ENCODE results near the gene GPR150.
"Not testable (repeated sequence)": the region's sequence is repeated elsewhere in the genome, so short reads cannot be mapped to it uniquely, and the experiment has no call there.

GPR150 gene

GRCh38 chr5:95626701-95627100 is 6.8 kb downstream of the GPR150 start:
- Histone ChIP-seq H3K27ac (ENCODE audit: low read length) (no peak overlapping the region), H3K9ac (ENCODE audit: low read length) (no peak overlapping the region), H3K4me1 (ENCODE audit: control insufficient read depth, low read depth, low read length) (peaks cover under 1% of the 10 kb centered on the region), H3K4me3 (ENCODE audit: low read length) (no peak overlapping the region), H3K36me3 (ENCODE audit: control insufficient read depth, low read depth, low read length) (no peaks in the 10 kb centered on the region), H3K9me3 (ENCODE audit: control insufficient read depth, low read depth, low read length) (peaks cover 13% of the 10 kb centered on the region), H3K27me3 (ENCODE audit: control insufficient read depth, insufficient read depth, low read length) (peaks cover 19% of the 10 kb centered on the region)

- H3K9me3 ChIP-seq (ENCODE audit: control insufficient read depth, low read depth, low read length): peaks cover 13% of the 10 kb centered on the region
- H3K4me3 ChIP-seq (ENCODE audit: low read length): no peak overlapping the region
- no peaks in the 10 kb centered on the region for H3K36me3 ChIP-seq (ENCODE audit: control insufficient read depth, low read depth, low read length)
- H3K27me3 ChIP-seq (ENCODE audit: control insufficient read depth, insufficient read depth, low read length): peaks cover 4% of the 10 kb centered on the region
- no peak overlapping the region for H3K27ac ChIP-seq (ENCODE audit: low read length)
- no peaks in the 10 kb centered on the region for H3K4me1 ChIP-seq (ENCODE audit: control insufficient read depth, low read depth, low read length)
- H3K9ac ChIP-seq (ENCODE audit: low read length): no peak overlapping the region
Measured at GRCh38 chr5:95627971-95628810, 8.3 kb downstream of the GPR150 start.

GRCh38 chr5:95628933-95629332 is 9.0 kb downstream of the GPR150 start:
- Histone ChIP-seq H3K4me3 (ENCODE audit: low read length) (no peak overlapping the region), H3K27ac (ENCODE audit: low read length) (no peak overlapping the region)

GRCh38 chr5:95630394-95630917 is 10.6 kb downstream of the GPR150 start:
- Histone ChIP-seq H3K27me3 (ENCODE audit: control insufficient read depth, insufficient read depth, low read length) (no peaks in the 10 kb centered on the region), H3K4me1 (ENCODE audit: control insufficient read depth, low read depth, low read length) (no peaks in the 10 kb centered on the region), H3K27ac (ENCODE audit: low read length) (no peak overlapping the region), H3K9me3 (ENCODE audit: control insufficient read depth, low read depth, low read length) (peaks cover 13% of the 10 kb centered on the region), H3K4me3 (ENCODE audit: low read length) (no peak overlapping the region), H3K36me3 (ENCODE audit: control insufficient read depth, low read depth, low read length) (no peaks in the 10 kb centered on the region), H3K9ac (ENCODE audit: low read length) (no peak overlapping the region)

More at GRCh38 chr5:95628933-95629332, 9.0 kb downstream of the GPR150 start:
- Histone ChIP-seq H3K4me1 (ENCODE audit: control insufficient read depth, low read depth, low read length) (no peaks in the 10 kb centered on the region), H3K9me3 (ENCODE audit: control insufficient read depth, low read depth, low read length) (peaks cover 13% of the 10 kb centered on the region), H3K36me3 (ENCODE audit: control insufficient read depth, low read depth, low read length) (no peaks in the 10 kb centered on the region), H3K9ac (ENCODE audit: low read length) (no peak overlapping the region), H3K27me3 (ENCODE audit: control insufficient read depth, insufficient read depth, low read length) (no peaks in the 10 kb centered on the region)

GRCh38 chr5:95631255-95631958 is 11.5 kb downstream of the GPR150 start:
- no peak overlapping the region for H3K9ac ChIP-seq (ENCODE audit: low read length)
- H3K9me3 ChIP-seq (ENCODE audit: control insufficient read depth, low read depth, low read length): peaks cover 13% of the 10 kb centered on the region
- no peaks in the 10 kb centered on the region for H3K4me1 ChIP-seq (ENCODE audit: control insufficient read depth, low read depth, low read length)
- no peaks in the 10 kb centered on the region for H3K36me3 ChIP-seq (ENCODE audit: control insufficient read depth, low read depth, low read length)
- H3K27me3 ChIP-seq (ENCODE audit: control insufficient read depth, insufficient read depth, low read length): no peaks in the 10 kb centered on the region
- H3K4me3 ChIP-seq (ENCODE audit: low read length): no peak overlapping the region
- no peak overlapping the region for H3K27ac ChIP-seq (ENCODE audit: low read length)

GRCh38 chr5:95631991-95632675 is 12.2 kb downstream of the GPR150 start:
- Histone ChIP-seq H3K27me3 (ENCODE audit: control insufficient read depth, insufficient read depth, low read length) (no peaks in the 10 kb centered on the region), H3K4me3 (ENCODE audit: low read length) (no peak overlapping the region), H3K4me1 (ENCODE audit: control insufficient read depth, low read depth, low read length) (no peaks in the 10 kb centered on the region), H3K9ac (ENCODE audit: low read length) (no peak overlapping the region), H3K9me3 (ENCODE audit: control insufficient read depth, low read depth, low read length) (peaks cover 13% of the 10 kb centered on the region), H3K27ac (ENCODE audit: low read length) (no peak overlapping the region), H3K36me3 (ENCODE audit: control insufficient read depth, low read depth, low read length) (no peaks in the 10 kb centered on the region)

GRCh38 chr5:95632942-95633341 is 13.1 kb downstream of the GPR150 start:
- not testable (repeated sequence) for H3K27ac ChIP-seq (ENCODE audit: low read length); H3K4me1 ChIP-seq (ENCODE audit: control insufficient read depth, low read depth, low read length); H3K36me3 ChIP-seq (ENCODE audit: control insufficient read depth, low read depth, low read length); H3K9ac ChIP-seq (ENCODE audit: low read length); H3K27me3 ChIP-seq (ENCODE audit: control insufficient read depth, insufficient read depth, low read length); H3K4me3 ChIP-seq (ENCODE audit: low read length)
- H3K9me3 ChIP-seq (ENCODE audit: control insufficient read depth, low read depth, low read length): peaks cover 13% of the 10 kb centered on the region

GRCh38 chr5:95633671-95634070 is 13.8 kb downstream of the GPR150 start:
- Histone ChIP-seq H3K27me3 (ENCODE audit: control insufficient read depth, insufficient read depth, low read length) (no peaks in the 10 kb centered on the region), H3K27ac (ENCODE audit: low read length) (no peak overlapping the region), H3K9ac (ENCODE audit: low read length) (no peak overlapping the region), H3K36me3 (ENCODE audit: control insufficient read depth, low read depth, low read length) (no peaks in the 10 kb centered on the region), H3K9me3 (ENCODE audit: control insufficient read depth, low read depth, low read length) (peaks cover 7% of the 10 kb centered on the region), H3K4me3 (ENCODE audit: low read length) (no peak overlapping the region), H3K4me1 (ENCODE audit: control insufficient read depth, low read depth, low read length) (no peaks in the 10 kb centered on the region)

GRCh38 chr5:95634081-95634480 is 14.2 kb downstream of the GPR150 start:
- H3K9me3 ChIP-seq (ENCODE audit: control insufficient read depth, low read depth, low read length): peaks cover 4% of the 10 kb centered on the region
- H3K36me3 ChIP-seq (ENCODE audit: control insufficient read depth, low read depth, low read length): no peaks in the 10 kb centered on the region
- no peak overlapping the region for H3K27ac ChIP-seq (ENCODE audit: low read length)
- H3K27me3 ChIP-seq (ENCODE audit: control insufficient read depth, insufficient read depth, low read length): no peaks in the 10 kb centered on the region
- H3K4me1 ChIP-seq (ENCODE audit: control insufficient read depth, low read depth, low read length): no peaks in the 10 kb centered on the region
- H3K4me3 ChIP-seq (ENCODE audit: low read length): no peak overlapping the region
- H3K9ac ChIP-seq (ENCODE audit: low read length): no peak overlapping the region

- H3K4me1 ChIP-seq (ENCODE audit: control insufficient read depth, low read depth, low read length): no peaks in the 10 kb centered on the region
- no peak overlapping the region for H3K9ac ChIP-seq (ENCODE audit: low read length)
- no peaks in the 10 kb centered on the region for H3K27me3 ChIP-seq (ENCODE audit: control insufficient read depth, insufficient read depth, low read length)
- H3K27ac ChIP-seq (ENCODE audit: low read length): no peak overlapping the region
- H3K4me3 ChIP-seq (ENCODE audit: low read length): no peak overlapping the region
- no peaks in the 10 kb centered on the region for H3K9me3 ChIP-seq (ENCODE audit: control insufficient read depth, low read depth, low read length)
- H3K36me3 ChIP-seq (ENCODE audit: control insufficient read depth, low read depth, low read length): no peaks in the 10 kb centered on the region
Measured at GRCh38 chr5:95638632-95639031, 18.7 kb downstream of the GPR150 start.

- Histone ChIP-seq H3K4me3 (ENCODE audit: low read length) (no peak overlapping the region), H3K9ac (ENCODE audit: low read length) (no peak overlapping the region), H3K27me3 (ENCODE audit: control insufficient read depth, insufficient read depth, low read length) (no peaks in the 10 kb centered on the region), H3K27ac (ENCODE audit: low read length) (no peak overlapping the region), H3K9me3 (ENCODE audit: control insufficient read depth, low read depth, low read length) (no peaks in the 10 kb centered on the region), H3K4me1 (ENCODE audit: control insufficient read depth, low read depth, low read length) (no peaks in the 10 kb centered on the region), H3K36me3 (ENCODE audit: control insufficient read depth, low read depth, low read length) (no peaks in the 10 kb centered on the region)
Measured at GRCh38 chr5:95641741-95642220, 21.9 kb downstream of the GPR150 start.
